ENCODE data around the gene ATF6B. TPM values are rescaled to one million over a fixed set of nuclear protein-coding genes. Genes with fewer than 3 reads are reported as not detected.
A peak's percentile ranks its signal among the peaks of the same experiment; 100 is the strongest.
"Not testable (repeated sequence)": the region's sequence is repeated elsewhere in the genome, so short reads cannot be mapped to it uniquely, and the experiment has no call there.

Gene ATF6B
- total RNA-seq, 1 donor, result 17.3 TPM

GRCh38 chr6:32149932-32150870 is 22.2 kb upstream of the ATF6B start:
- no peak for TF ChIP-seq CTCF (IDR thresholded peaks at IDR 0.05; ENCODE audit: insufficient read depth, low read depth, low read length)
- H3K4me3 ChIP-seq (ENCODE audit: low read depth, low read length), result peak overlapping the region; percentile 75
- DNase-seq (ENCODE audit: low read depth), result no peak

GRCh38 chr6:32149092-32149755 is 21.2 kb upstream of the ATF6B start:
- TF ChIP-seq CTCF (IDR thresholded peaks at IDR 0.05; ENCODE audit: insufficient read depth, low read depth, low read length), result no peak
- DNase-seq (ENCODE audit: low read depth), result no peak
- H3K4me3 ChIP-seq (ENCODE audit: low read depth, low read length), result no peak overlapping the region

- no peak overlapping the region for H3K4me3 ChIP-seq (ENCODE audit: low read depth, low read length)
- no peak for DNase-seq (ENCODE audit: low read depth)
- TF ChIP-seq CTCF (IDR thresholded peaks at IDR 0.05; ENCODE audit: insufficient read depth, low read depth, low read length), result no peak
Observed at GRCh38 chr6:32148289-32149091, 20.4 kb upstream of the ATF6B start.

GRCh38 chr6:32147401-32148132 is 19.5 kb upstream of the ATF6B start:
- TF ChIP-seq CTCF (IDR thresholded peaks at IDR 0.05; ENCODE audit: insufficient read depth, low read depth, low read length), result no peak
- no peak for DNase-seq (ENCODE audit: low read depth)
- no peak overlapping the region for H3K4me3 ChIP-seq (ENCODE audit: low read depth, low read length)

GRCh38 chr6:32146687-32147086 is 18.6 kb upstream of the ATF6B start:
- no peak for DNase-seq (ENCODE audit: low read depth)
- TF ChIP-seq CTCF (IDR thresholded peaks at IDR 0.05; ENCODE audit: insufficient read depth, low read depth, low read length), result no peak

GRCh38 chr6:32146287-32146686 is 18.2 kb upstream of the ATF6B start:
- no peak for TF ChIP-seq CTCF (IDR thresholded peaks at IDR 0.05; ENCODE audit: insufficient read depth, low read depth, low read length)
- H3K4me3 ChIP-seq (ENCODE audit: low read depth, low read length), result no peak overlapping the region
- no peak for DNase-seq (ENCODE audit: low read depth)

More at GRCh38 chr6:32146687-32147086, 18.6 kb upstream of the ATF6B start:
- no peak overlapping the region for H3K4me3 ChIP-seq (ENCODE audit: low read depth, low read length)

GRCh38 chr6:32144238-32144637 is 16.2 kb upstream of the ATF6B start:
- not testable (repeated sequence) for H3K4me3 ChIP-seq (ENCODE audit: low read depth, low read length); DNase-seq (ENCODE audit: low read depth)

Data from fibroblast of villous mesenchyme (primary cell).